HG03135 (cell line): Measurements from ENCODE around the gene KIF17.
"Not testable (repeated sequence)": the region's sequence is repeated elsewhere in the genome, so short reads cannot be mapped to it uniquely, and the experiment has no call there.

Source experiments
- ATAC-seq: cut with Tn5 transposase; IDR thresholded peaks from one replicate; pipeline ENCODE4 v1.9.1; 2021; ENCODE audit warnings: mild to moderate bottlenecking, moderate library complexity; ENCODE audit not compliant: unreplicated experiment

KIF17 gene

GRCh38 chr1:20728371-20729154 lies 10.8 kb upstream of the KIF17 start:
- ATAC-seq = no peak

- ATAC-seq = no peak
These were observed 10.0 kb upstream of the KIF17 start for GRCh38 chr1:20727746-20728316.

GRCh38 chr1:20726932-20727745 lies 9.3 kb upstream of the KIF17 start:
- no peak for ATAC-seq

GRCh38 chr1:20726118-20726911 lies 8.5 kb upstream of the KIF17 start:
- no peak for ATAC-seq

- no peak for ATAC-seq
These were observed 7.6 kb upstream of the KIF17 start for GRCh38 chr1:20725189-20726117.

- no peak for ATAC-seq
These were observed 6.8 kb upstream of the KIF17 start for GRCh38 chr1:20724364-20725188.

- ATAC-seq = no peak
These were observed 5.9 kb upstream of the KIF17 start for GRCh38 chr1:20723537-20724363.

- no peak for ATAC-seq
These were observed 5.3 kb upstream of the KIF17 start for GRCh38 chr1:20723159-20723536.

- ATAC-seq = no peak
These were observed 3.6 kb upstream of the KIF17 start for GRCh38 chr1:20721117-20722061.

GRCh38 chr1:20720631-20721091 lies 2.9 kb upstream of the KIF17 start:
- no peak for ATAC-seq

- no peak for ATAC-seq
These were observed 2.2 kb upstream of the KIF17 start for GRCh38 chr1:20719871-20720620.

GRCh38 chr1:20719261-20719660 lies 1.5 kb upstream of the KIF17 start:
- no peak for ATAC-seq

GRCh38 chr1:20718343-20718882 lies 606 bp upstream of the KIF17 start:
- ATAC-seq = not testable (repeated sequence)

GRCh38 chr1:20716232-20716631 lies 1.6 kb downstream of the KIF17 start:
- no peak for ATAC-seq

- ATAC-seq = no peak
These were observed 2.4 kb downstream of the KIF17 start for GRCh38 chr1:20715406-20715805.

GRCh38 chr1:20713440-20713839 lies 4.4 kb downstream of the KIF17 start:
- no peak for ATAC-seq
